IPS-NIHi11 (cell line): ENCODE results near the gene NME1.
"Not testable (repeated sequence)": the region's sequence is repeated elsewhere in the genome, so short reads cannot be mapped to it uniquely, and the experiment has no call there.

Experiments used
- DNase-seq: peaks from one replicate; pipeline ENCODE4 v3.0.0; 2012; ENCODE audit warnings: mixed read lengths, low spot score

The NME1 gene

GRCh38 chr17:51144266-51145022 is 8.9 kb upstream of the NME1 start:
- no peak for DNase-seq

GRCh38 chr17:51147650-51148049 is 5.7 kb upstream of the NME1 start:
- no peak for DNase-seq

GRCh38 chr17:51149163-51149562 is 4.2 kb upstream of the NME1 start:
- no peak for DNase-seq

GRCh38 chr17:51150932-51151331 is 2.4 kb upstream of the NME1 start:
- no peak for DNase-seq

GRCh38 chr17:51152766-51153209 is 571 bp upstream of the NME1 start:
- peak; percentile 18 for DNase-seq

- DNase-seq = no peak
Observed at GRCh38 chr17:51154176-51154575, 817 bp downstream of the NME1 start.

GRCh38 chr17:51155416-51155815 is 2.1 kb downstream of the NME1 start:
- no peak for DNase-seq

- no peak for DNase-seq
Observed at GRCh38 chr17:51159604-51160003, 6.2 kb downstream of the NME1 start.

GRCh38 chr17:51161541-51161940 is 8.2 kb downstream of the NME1 start:
- DNase-seq = no peak

GRCh38 chr17:51164911-51165679 is 11.7 kb downstream of the NME1 start:
- no peak for DNase-seq

- DNase-seq = peak; percentile 47
Observed at GRCh38 chr17:51165680-51166197, 12.4 kb downstream of the NME1 start.

GRCh38 chr17:51166198-51166986 is 13.0 kb downstream of the NME1 start, which contains the start of gene NME2:
Gene NME2 (plus strand): TSS chr17:51166411. CDS start chr17:51166831, 420 bp downstream.
- peak; percentile 99 for DNase-seq

- DNase-seq = peak; percentile 93
Observed at GRCh38 chr17:51166987-51167931, 13.9 kb downstream of the NME1 start.

GRCh38 chr17:51169340-51169739 is 16.0 kb downstream of the NME1 start:
- no peak for DNase-seq

- DNase-seq = no peak
Observed at GRCh38 chr17:51170736-51171135, 17.4 kb downstream of the NME1 start.

GRCh38 chr17:51172030-51172429 is 18.7 kb downstream of the NME1 start:
- not testable (repeated sequence) for DNase-seq

GRCh38 chr17:51180486-51180885 is 27.1 kb downstream of the NME1 start:
- no peak for DNase-seq

GRCh38 chr17:51184124-51184523 is 30.8 kb downstream of the NME1 start:
- DNase-seq = no peak

- DNase-seq = no peak
Observed at GRCh38 chr17:51185763-51186332, 32.5 kb downstream of the NME1 start.

- DNase-seq = no peak
Observed at GRCh38 chr17:51188271-51188833, 35.0 kb downstream of the NME1 start.
